Activated T-cell treated with anti-CD3 and anti-CD28 coated beads, Interleukin-2, amount 50 U/mL, for 24 hours (primary cell): ENCODE measurements around the gene DRC3.
"Not testable (repeated sequence)": the region's sequence is repeated elsewhere in the genome, so short reads cannot be mapped to it uniquely, and the experiment has no call there.

Experiments used
- DNase-seq: peaks from one replicate; pipeline ENCODE4 v3.0.0-alpha.2; 2020
- H3K27ac Mint-ChIP-seq: 2 replicates; pipeline ENCODE4 v1.8.0; 2020; ENCODE audit warnings: mild to moderate bottlenecking, mixed read lengths
- H3K27me3 Mint-ChIP-seq: 2 replicates; pipeline ENCODE4 v1.8.0; 2020; ENCODE audit warnings: mixed read lengths
- H3K36me3 Mint-ChIP-seq: 2 replicates; pipeline ENCODE4 v1.8.0; 2020; ENCODE audit warnings: low read depth, mixed read lengths
- H3K4me1 Mint-ChIP-seq: 2 replicates; pipeline ENCODE4 v1.8.0; 2020; ENCODE audit warnings: low read depth, mixed read lengths
- H3K4me3 Mint-ChIP-seq: 2 replicates; pipeline ENCODE4 v1.8.0; 2020; ENCODE audit warnings: mild to moderate bottlenecking, moderate library complexity, mixed read lengths
- H3K9me3 Mint-ChIP-seq: 2 replicates; pipeline ENCODE4 v1.8.0; 2020; ENCODE audit warnings: mixed read lengths

DRC3 gene

GRCh38 chr17:17987187-17987896, 14.7 kb downstream of the DRC3 start:
- Mint-ChIP-seq H3K36me3 (no peaks in the 10 kb centered on the region), H3K4me1 (peaks cover 2% of the 10 kb centered on the region), H3K27ac (no peak overlapping the region), H3K4me3 (no peak overlapping the region), H3K9me3 (no peaks in the 10 kb centered on the region), H3K27me3 (no peaks in the 10 kb centered on the region)
- DNase-seq = no peak

- no peaks in the 10 kb centered on the region for H3K27me3 Mint-ChIP-seq
- H3K4me3 Mint-ChIP-seq = no peak overlapping the region
- H3K36me3 Mint-ChIP-seq = no peaks in the 10 kb centered on the region
- H3K9me3 Mint-ChIP-seq = no peaks in the 10 kb centered on the region
- DNase-seq = no peak
- H3K4me1 Mint-ChIP-seq = peaks cover 2% of the 10 kb centered on the region
- no peak overlapping the region for H3K27ac Mint-ChIP-seq
Observed at GRCh38 chr17:17987901-17988300, 15.2 kb downstream of the DRC3 start.

- Mint-ChIP-seq H3K9me3 (no peaks in the 10 kb centered on the region), H3K4me1 (peaks cover 2% of the 10 kb centered on the region), H3K4me3 (no peak overlapping the region), H3K27me3 (no peaks in the 10 kb centered on the region), H3K36me3 (no peaks in the 10 kb centered on the region), H3K27ac (no peak overlapping the region)
- DNase-seq = no peak
Observed at GRCh38 chr17:17988427-17988945, 15.8 kb downstream of the DRC3 start.

- Mint-ChIP-seq H3K27me3 (no peaks in the 10 kb centered on the region), H3K4me3 (no peak overlapping the region), H3K27ac (no peak overlapping the region), H3K4me1 (peaks cover 2% of the 10 kb centered on the region), H3K9me3 (no peaks in the 10 kb centered on the region), H3K36me3 (no peaks in the 10 kb centered on the region)
- no peak for DNase-seq
Observed at GRCh38 chr17:17989081-17989480, 16.4 kb downstream of the DRC3 start.

DNA sequence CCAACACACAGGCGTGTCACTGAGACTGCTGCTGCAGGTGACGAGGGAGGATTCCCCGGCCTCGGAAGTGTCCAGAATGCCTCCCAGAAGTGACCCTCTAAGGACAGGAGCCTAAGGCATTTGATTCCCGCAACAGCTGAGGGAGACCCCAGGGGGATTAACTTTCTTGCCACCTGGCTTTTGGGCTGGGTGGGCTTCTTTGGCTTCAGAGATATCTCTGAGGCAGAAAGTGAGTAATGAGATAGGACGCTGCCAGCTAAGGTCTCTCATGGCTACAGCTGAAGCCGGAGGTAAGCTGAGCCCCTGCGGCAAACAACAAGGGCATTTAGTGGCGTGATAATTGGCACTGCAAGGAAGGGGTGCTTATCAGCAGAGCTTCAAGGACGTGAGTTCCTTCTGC, 17.0 kb downstream of the DRC3 start:
- H3K27me3 Mint-ChIP-seq = no peaks in the 10 kb centered on the region
- no peaks in the 10 kb centered on the region for H3K9me3 Mint-ChIP-seq
- H3K27ac Mint-ChIP-seq = no peak overlapping the region
- H3K36me3 Mint-ChIP-seq = no peaks in the 10 kb centered on the region
- no peak for DNase-seq
- no peak overlapping the region for H3K4me3 Mint-ChIP-seq
- H3K4me1 Mint-ChIP-seq = peaks cover 2% of the 10 kb centered on the region

DNA sequence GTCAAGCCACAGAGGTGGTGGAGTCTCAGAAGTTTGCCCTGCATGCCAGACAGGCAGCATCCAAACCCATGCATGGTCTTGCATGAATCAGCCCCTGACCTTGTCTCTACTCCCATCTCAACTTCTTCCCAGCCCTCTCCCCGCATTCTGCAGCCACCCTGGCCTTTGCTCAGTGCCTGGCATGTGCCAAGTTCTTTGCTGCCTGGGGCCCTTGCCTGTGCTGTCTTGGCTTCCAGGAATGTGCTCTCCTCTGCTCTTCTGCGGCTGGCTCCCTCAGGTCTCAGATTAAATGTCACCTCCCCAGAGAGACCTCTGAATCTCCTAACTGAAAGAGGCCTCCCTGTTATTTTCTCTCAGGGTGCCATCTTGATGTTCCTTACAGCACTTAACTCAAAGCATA, 17.6 kb downstream of the DRC3 start:
- no peaks in the 10 kb centered on the region for H3K27me3 Mint-ChIP-seq
- no peak for DNase-seq
- H3K4me3 Mint-ChIP-seq = no peak overlapping the region
- no peak overlapping the region for H3K27ac Mint-ChIP-seq
- H3K9me3 Mint-ChIP-seq = no peaks in the 10 kb centered on the region
- peaks cover 2% of the 10 kb centered on the region for H3K4me1 Mint-ChIP-seq
- no peaks in the 10 kb centered on the region for H3K36me3 Mint-ChIP-seq

- no peak overlapping the region for H3K27ac Mint-ChIP-seq
- DNase-seq = no peak
- no peaks in the 10 kb centered on the region for H3K9me3 Mint-ChIP-seq
- no peak overlapping the region for H3K4me3 Mint-ChIP-seq
- H3K27me3 Mint-ChIP-seq = no peaks in the 10 kb centered on the region
- H3K36me3 Mint-ChIP-seq = no peaks in the 10 kb centered on the region
- H3K4me1 Mint-ChIP-seq = peaks cover 2% of the 10 kb centered on the region
Observed at GRCh38 chr17:17993366-17993765, 20.7 kb downstream of the DRC3 start.

DNA sequence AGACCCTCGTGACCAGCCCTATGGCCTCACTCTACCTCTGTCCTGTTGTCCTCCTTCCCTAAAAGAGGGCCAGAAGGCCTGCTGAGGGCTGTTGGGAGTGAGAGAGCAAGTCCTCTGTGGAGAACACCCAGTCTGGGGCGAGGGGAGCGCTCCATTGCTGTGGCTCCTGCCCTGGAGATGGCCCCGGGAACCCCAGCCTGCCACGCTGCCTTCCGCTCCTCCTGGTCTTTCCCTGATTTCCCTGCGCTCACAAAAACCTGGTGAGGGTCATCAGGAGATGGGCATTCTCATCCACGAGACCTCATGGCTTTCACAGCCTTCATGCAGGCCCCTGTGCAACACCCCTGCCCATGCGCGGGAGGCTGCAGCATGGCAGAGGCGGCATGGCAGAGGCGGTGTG, 21.2 kb downstream of the DRC3 start:
- peaks cover 2% of the 10 kb centered on the region for H3K4me1 Mint-ChIP-seq
- no peaks in the 10 kb centered on the region for H3K27me3 Mint-ChIP-seq
- H3K4me3 Mint-ChIP-seq = no peak overlapping the region
- no peak overlapping the region for H3K27ac Mint-ChIP-seq
- H3K9me3 Mint-ChIP-seq = no peaks in the 10 kb centered on the region
- H3K36me3 Mint-ChIP-seq = no peaks in the 10 kb centered on the region
- no peak for DNase-seq

- H3K36me3 Mint-ChIP-seq = no peaks in the 10 kb centered on the region
- no peaks in the 10 kb centered on the region for H3K27me3 Mint-ChIP-seq
- H3K9me3 Mint-ChIP-seq = no peaks in the 10 kb centered on the region
- no peak overlapping the region for H3K4me3 Mint-ChIP-seq
- DNase-seq = no peak
- peaks cover 2% of the 10 kb centered on the region for H3K4me1 Mint-ChIP-seq
- no peak overlapping the region for H3K27ac Mint-ChIP-seq
Observed at GRCh38 chr17:17994271-17995069, 21.8 kb downstream of the DRC3 start.

- not testable (repeated sequence) for H3K9me3 Mint-ChIP-seq, H3K27me3 Mint-ChIP-seq, H3K27ac Mint-ChIP-seq, H3K4me3 Mint-ChIP-seq, DNase-seq, H3K36me3 Mint-ChIP-seq, H3K4me1 Mint-ChIP-seq
Observed at GRCh38 chr17:17995887-17996286, 23.2 kb downstream of the DRC3 start.

DNA sequence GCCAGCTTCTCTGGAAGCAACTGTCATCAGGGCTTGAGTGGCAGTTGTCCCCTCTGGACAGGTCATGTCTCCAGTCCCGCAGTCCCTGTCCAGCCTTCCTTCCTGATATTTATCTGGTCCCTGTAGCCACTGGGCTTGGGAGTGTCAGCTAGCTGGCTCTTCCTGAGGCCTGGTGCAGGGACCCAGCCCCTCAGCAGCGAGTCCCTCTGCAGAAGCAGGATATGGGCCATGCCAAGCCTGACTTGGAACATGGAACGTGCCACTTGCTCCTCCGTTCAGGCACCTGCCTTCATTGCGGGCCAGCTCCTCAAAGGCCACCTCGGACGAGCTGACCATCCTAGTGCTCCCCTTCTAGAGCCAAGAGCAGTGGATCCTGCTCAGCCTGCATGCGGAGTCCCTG, 26.3 kb downstream of the DRC3 start:
- Mint-ChIP-seq H3K4me1 (no peaks in the 10 kb centered on the region), H3K4me3 (no peak overlapping the region), H3K36me3 (no peaks in the 10 kb centered on the region), H3K27me3 (no peaks in the 10 kb centered on the region), H3K27ac (no peak overlapping the region), H3K9me3 (no peaks in the 10 kb centered on the region)
- no peak for DNase-seq

DNA sequence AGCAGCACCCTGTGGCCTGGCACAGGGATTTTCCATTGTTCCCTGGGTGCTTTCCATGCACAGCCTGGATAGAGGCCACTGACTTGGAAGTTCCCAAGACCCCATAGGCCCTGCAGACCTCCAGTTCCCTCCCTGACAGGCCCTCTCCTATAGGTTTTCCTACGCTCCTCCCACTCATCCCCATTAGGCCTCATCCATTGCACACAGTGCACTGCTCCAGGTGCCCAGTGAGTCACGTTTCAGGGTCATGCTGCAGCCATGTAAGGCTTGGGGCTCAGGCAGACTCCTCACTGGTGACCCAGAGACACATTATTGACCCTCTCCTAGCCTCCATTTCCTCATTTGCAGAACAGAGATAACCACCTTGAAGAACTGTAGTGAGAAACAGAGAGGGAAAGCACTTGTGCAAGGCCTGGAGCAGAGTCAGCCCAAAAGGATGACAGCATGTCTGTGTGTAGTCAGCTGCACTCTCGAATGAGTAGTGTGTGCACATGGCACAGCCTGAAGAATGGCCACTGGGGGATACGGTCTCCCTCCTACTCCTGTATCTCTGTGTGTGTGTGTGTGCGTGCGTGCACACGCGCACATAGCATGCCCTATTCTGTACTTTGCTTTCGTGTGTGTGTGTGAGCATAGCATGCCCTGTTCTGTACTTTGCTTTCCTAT, 26.8 kb downstream of the DRC3 start:
- no peak overlapping the region for H3K4me3 Mint-ChIP-seq
- no peaks in the 10 kb centered on the region for H3K4me1 Mint-ChIP-seq
- H3K9me3 Mint-ChIP-seq = no peaks in the 10 kb centered on the region
- H3K27me3 Mint-ChIP-seq = no peaks in the 10 kb centered on the region
- DNase-seq = no peak
- H3K36me3 Mint-ChIP-seq = no peaks in the 10 kb centered on the region
- no peak overlapping the region for H3K27ac Mint-ChIP-seq

DNA sequence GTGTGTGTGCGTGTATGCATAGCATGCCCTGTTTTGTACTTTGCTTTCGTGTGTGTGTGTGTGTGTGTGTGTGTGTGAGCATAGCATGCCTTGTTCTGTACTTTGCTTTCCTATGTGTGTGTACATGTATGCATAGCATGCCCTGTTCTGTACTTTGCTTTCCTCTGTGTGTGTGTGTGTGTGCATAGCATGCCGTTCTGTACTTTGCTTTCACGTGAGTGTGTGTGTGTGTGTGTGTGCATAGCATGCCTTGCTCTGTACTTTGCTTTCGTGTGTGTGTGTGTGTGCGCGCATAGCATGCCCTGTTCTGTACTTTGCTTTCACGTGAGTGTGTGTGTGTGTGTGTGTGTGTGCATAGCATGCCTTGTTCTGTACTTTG, 27.4 kb downstream of the DRC3 start:
- no peaks in the 10 kb centered on the region for H3K36me3 Mint-ChIP-seq
- no peaks in the 10 kb centered on the region for H3K27me3 Mint-ChIP-seq
- H3K9me3 Mint-ChIP-seq = no peaks in the 10 kb centered on the region
- no peak overlapping the region for H3K4me3 Mint-ChIP-seq
- no peaks in the 10 kb centered on the region for H3K4me1 Mint-ChIP-seq
- no peak for DNase-seq
- no peak overlapping the region for H3K27ac Mint-ChIP-seq

GRCh38 chr17:18002171-18002570, 29.5 kb downstream of the DRC3 start:
- H3K27ac Mint-ChIP-seq = no peak overlapping the region
- no peaks in the 10 kb centered on the region for H3K9me3 Mint-ChIP-seq
- H3K4me1 Mint-ChIP-seq = no peaks in the 10 kb centered on the region
- H3K4me3 Mint-ChIP-seq = no peak overlapping the region
- peaks cover 8% of the 10 kb centered on the region for H3K36me3 Mint-ChIP-seq
- H3K27me3 Mint-ChIP-seq = no peaks in the 10 kb centered on the region
- DNase-seq = no peak

GRCh38 chr17:18004345-18004744, 31.7 kb downstream of the DRC3 start:
- Mint-ChIP-seq H3K27ac (no peak overlapping the region), H3K27me3 (no peaks in the 10 kb centered on the region), H3K9me3 (no peaks in the 10 kb centered on the region), H3K4me1 (no peaks in the 10 kb centered on the region), H3K36me3 (peaks cover 22% of the 10 kb centered on the region), H3K4me3 (no peak overlapping the region)
- no peak for DNase-seq
